DND-41 (cell line): ENCODE results near the gene ZBED1.

Source experiments
- CTCF ChIP-seq: IDR thresholded peaks from 2 replicates; pipeline ENCODE4 v1.5.1; 2012; ENCODE audit warnings: borderline replicate concordance, low read length, moderate library complexity, mild to moderate bottlenecking; ENCODE audit not compliant: poor library complexity, severe bottlenecking; ENCODE audit errors: extremely low read depth
- EZH2 ChIP-seq: IDR thresholded peaks from 3 replicates; pipeline ENCODE4 v1.6.1; 2012; ENCODE audit warnings: borderline replicate concordance, low read depth, mild to moderate bottlenecking, moderate library complexity, low read length, inconsistent platforms; ENCODE audit not compliant: severe bottlenecking

GRCh38 chrX:2539586-2539985, 38.8 kb upstream of the ZBED1 start:
- TF ChIP-seq EZH2 (no peak), CTCF (no peak)
